Activated effector memory CD4-positive, alpha-beta T cell treated with anti-CD3 and anti-CD28 coated beads, Interleukin-2, amount 50 U/mL, for 16 hours (primary cell): ENCODE measurements around the gene DIAPH1.
A peak's percentile ranks its signal among the peaks of the same experiment; 100 is the strongest.

Experiments used
- DNase-seq: peaks from one replicate; pipeline ENCODE4 v3.0.0-alpha.2; 2020

The DIAPH1 gene

DNA sequence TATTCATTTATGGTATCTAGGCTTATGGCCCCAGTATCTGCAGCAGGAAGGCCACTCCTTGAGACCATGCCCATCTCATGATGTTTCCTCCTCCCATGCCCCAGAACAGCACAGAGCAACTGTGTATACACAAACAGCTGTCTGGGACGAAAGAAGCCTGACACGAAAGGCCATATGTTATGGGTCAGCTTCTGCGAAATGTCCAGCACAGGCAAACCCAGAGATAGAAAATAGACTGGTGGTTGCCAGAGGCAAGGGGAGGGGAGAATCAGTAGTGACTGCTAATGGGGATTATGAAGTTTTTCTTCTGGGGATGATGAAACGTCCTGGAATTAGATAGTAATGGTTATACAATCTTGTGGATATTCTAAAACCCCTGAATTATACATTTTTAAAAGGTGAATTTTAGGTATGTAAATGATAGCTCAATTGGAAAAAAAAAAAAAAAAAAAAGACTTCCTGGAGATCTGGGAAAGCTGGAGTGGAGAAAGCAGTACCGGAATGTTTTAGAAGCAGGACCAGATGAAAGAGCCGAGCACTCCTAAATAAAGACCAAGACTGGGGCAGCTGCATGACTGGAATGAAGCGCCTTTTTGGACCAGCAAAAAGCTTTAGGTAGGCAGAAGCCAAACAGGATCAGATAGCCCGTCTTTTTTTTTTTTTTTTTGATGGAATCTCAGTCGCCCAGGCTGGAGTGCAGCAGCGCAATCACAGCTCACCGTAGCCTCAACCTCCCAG is 100.8 kb downstream of the DIAPH1 start:
- DNase-seq: no peak

DNA sequence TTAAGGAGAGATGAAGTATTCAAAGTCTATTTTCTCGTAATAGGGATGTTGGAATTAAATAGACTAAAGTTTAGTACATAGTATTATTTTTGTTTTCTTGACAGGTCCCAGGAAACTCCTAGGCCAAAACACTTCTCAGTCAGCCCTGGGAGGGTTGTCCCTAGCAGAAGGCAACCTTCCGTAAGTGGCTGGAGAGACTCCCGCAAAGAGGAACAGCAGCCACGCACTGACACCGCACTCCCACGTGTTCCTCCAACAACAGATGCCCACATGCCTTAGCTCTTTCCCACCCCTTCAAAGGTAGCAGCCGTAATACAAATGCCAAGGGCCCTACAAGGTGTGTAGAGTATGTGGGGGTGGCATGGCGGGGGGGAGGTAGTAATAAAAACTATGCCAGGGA is 101.5 kb downstream of the DIAPH1 start:
- DNase-seq: no peak

GRCh38 chr5:141516672-141517025 is 102.2 kb downstream of the DIAPH1 start:
- no peak for DNase-seq

- no peak for DNase-seq
These were observed 102.7 kb downstream of the DIAPH1 start for GRCh38 chr5:141515946-141516671.

- DNase-seq: no peak
These were observed 103.7 kb downstream of the DIAPH1 start for GRCh38 chr5:141515141-141515540.

GRCh38 chr5:141514330-141515133 is 104.3 kb downstream of the DIAPH1 start:
- no peak for DNase-seq

- peak; percentile 88 for DNase-seq
These were observed 105.0 kb downstream of the DIAPH1 start for GRCh38 chr5:141513627-141514329.

- DNase-seq: peak; percentile 76
These were observed 105.7 kb downstream of the DIAPH1 start for GRCh38 chr5:141512911-141513626.

- peak; percentile 94 for DNase-seq
These were observed 106.3 kb downstream of the DIAPH1 start for GRCh38 chr5:141512390-141512910.

DNA sequence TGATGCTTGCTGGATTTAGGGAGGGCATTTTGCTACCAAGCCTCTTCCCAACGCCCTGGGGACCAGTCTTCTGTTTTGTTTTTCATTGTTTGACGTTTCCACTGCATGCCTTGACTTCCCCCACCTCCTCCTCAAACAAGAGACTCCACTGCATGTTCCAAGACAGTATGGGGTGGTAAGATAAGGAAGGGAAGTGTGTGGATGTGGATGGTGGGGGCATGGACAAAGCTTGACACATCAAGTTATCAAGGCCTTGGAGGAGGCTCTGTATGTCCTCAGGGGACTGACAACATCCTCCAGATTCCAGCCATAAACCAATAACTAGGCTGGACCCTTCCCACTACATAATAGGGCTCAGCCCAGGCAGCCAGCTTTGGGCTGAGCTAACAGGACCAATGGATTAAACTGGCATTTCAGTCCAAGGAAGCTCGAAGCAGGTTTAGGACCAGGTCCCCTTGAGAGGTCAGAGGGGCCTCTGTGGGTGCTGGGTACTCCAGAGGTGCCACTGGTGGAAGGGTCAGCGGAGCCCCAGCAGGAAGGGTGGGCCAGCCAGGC is 107.0 kb downstream of the DIAPH1 start:
- no peak for DNase-seq

DNA sequence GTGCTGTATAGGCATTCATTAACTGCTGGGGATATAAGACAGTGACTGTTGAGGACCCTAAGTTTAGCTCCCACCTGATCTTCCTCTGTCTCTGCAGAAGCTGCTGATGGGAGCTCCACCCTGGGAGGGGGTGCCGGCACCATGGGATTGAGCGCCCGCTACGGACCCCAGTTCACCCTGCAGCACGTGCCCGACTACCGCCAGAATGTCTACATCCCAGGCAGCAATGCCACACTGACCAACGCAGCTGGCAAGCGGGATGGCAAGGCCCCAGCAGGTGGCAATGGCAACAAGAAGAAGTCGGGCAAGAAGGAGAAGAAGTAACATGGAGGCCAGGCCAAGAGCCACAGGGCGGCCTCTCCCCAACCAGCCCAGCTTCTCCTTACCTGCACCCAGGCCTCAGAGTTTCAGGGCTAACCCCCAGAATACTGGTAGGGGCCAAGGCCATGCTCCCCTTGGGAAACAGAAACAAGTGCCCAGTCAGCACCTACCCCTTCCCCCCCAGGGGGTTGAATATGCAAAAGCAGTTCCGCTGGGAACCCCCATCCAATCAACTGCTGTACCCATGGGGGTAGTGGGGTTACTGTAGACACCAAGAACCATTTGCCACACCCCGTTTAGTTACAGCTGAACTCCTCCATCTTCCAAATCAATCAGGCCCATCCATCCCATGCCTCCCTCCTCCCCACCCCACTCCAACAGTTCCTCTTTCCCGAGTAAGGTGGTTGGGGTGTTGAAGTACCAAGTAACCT is 107.8 kb downstream of the DIAPH1 start:
- no peak for DNase-seq

GRCh38 chr5:141510160-141510559 is 108.6 kb downstream of the DIAPH1 start:
- DNase-seq: no peak

- DNase-seq: no peak
These were observed 109.8 kb downstream of the DIAPH1 start for GRCh38 chr5:141508798-141509611.

- no peak for DNase-seq
These were observed 110.4 kb downstream of the DIAPH1 start for GRCh38 chr5:141508440-141508797.

DNA sequence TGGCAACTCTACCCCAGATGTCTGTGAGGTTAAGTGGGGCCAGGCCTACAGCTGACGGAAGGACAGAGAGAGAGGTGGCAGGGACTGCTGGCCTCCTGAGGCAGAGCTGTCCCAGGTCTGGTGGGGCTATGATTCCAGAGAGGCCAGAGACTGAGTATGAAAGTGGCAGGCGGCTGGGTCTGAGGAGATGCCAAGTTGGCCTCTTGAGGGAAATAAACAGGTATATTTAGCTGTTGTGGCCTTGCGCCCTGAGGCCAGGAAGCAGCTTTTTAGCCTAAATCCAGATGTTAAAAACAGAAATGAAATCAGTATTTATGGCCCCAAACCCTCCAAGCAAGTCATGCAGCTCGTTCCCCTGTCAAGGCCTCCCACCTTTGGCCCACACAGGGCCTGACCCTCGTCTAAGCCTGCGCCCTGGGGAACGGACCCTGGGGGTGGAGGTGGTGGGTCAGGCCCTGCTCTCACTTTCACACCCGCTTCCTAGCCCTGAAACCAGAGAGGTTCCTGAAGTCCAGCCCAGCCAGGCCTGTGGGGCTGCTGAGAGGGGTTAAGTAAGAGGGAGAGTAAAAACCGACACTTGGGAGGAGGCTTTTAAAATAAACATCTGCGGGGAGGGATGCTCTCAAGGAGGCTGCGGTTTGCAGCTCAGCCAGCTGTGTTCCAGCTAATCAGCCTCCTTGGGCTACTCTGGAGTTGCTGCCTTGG is 111.3 kb downstream of the DIAPH1 start:
- DNase-seq: no peak

DNA sequence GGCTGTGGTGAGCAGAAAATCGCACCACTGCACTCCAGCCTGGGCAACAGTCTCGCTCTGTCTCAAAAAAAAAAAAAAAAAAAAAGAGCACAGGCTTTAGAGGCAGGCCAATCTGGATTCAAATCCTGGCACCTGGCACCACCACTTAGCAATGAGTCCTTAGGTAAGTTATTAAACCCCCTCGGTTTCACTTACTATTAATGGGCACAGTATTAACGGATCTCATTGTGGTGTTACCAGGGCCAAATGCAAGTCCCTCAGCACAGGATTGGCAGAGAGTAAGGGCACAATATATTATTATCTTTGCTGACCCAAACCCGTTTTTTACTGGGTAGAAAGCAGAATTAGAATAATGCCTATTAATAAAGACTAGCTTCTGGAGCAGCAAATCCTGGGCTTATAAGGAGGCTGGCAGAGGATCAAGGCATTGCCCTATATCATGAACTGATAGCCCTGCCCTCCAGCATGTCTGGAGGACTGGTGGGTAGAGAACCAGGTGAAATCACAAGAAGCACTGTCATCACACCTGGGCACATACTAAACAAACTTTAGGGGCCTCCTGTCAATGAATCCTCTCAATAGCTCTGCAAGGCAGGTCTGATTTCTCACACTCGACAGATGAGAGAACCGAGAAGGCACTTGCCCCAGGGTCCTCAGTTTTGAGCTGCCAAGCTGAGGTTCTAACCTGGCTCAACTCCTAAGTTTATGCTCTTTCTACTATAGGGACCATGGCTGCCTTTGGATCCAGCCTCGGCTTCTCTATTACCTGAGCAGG is 112.2 kb downstream of the DIAPH1 start:
- DNase-seq: no peak

DNA sequence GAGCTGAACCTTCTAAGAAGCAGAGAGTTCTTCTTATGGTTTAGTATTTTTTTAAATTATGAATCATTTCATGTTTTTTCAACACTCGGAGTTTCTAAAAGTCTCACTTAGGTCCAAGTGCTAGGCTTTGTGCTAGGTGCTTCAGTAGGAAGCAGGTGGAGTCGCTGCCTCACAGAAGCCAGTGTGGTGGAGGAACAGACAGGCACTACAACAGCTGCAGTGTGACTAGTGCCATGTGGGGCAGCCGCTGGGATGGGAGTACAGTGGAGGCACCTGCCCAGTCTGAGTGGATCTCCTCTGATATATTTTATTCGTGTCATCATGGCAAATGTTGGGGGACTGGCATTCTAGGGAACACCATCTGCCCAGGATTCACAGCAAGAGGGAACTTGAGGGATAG is 114.6 kb downstream of the DIAPH1 start:
- DNase-seq: no peak

DNA sequence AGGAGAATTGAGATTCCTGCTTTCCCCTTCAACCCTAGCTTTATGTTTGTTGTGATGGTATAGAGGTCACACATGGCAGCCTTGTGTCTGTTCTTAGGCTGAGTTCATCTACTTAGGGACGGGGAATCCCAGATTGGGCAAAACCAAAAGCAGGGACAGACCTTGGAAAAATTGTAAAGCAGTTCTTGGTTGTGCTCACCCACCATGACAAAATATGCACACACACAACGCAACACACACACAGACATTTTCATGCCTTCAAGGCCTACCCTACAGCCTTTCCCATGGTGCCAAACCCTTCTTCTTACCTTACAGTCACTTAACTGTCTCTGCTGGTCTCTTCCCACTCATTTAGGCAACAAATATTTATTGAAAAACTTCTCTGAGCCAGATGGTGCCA is 115.1 kb downstream of the DIAPH1 start:
- no peak for DNase-seq

GRCh38 chr5:141501761-141502160 is 117.0 kb downstream of the DIAPH1 start:
- DNase-seq: no peak
